Stimulated activated CD8-positive, alpha-beta memory T cell treated with anti-CD3 and anti-CD28 coated beads, Interleukin-7, amount 100 ng/mL, for 24 hours (primary cell): ENCODE measurements around the gene DNAJB7.
"Not testable (repeated sequence)": the region's sequence is repeated elsewhere in the genome, so short reads cannot be mapped to it uniquely, and the experiment has no call there.

Source experiments
- DNase-seq: peaks from one replicate; pipeline ENCODE4 v3.0.0-alpha.2; 2020; ENCODE audit warnings: low read depth

The DNAJB7 gene

DNA sequence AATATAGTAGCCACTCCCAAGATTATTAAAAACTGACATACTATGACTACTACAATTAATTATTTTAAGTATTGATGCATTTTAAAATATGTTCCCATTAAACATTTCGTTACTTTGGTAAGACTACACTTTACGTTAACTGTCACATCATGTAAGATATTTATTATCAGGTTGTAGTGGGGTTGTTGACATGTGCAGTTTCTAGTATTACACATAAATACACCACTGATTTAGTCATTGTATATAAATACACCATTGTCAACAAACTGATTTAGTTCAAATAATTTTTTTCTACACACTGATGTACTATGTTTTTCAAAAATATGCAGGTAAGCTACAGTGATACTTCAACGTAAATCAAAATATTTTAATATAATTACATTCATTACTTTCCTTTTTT lies 17.0 kb downstream of the DNAJB7 start:
- no peak for DNase-seq

DNA sequence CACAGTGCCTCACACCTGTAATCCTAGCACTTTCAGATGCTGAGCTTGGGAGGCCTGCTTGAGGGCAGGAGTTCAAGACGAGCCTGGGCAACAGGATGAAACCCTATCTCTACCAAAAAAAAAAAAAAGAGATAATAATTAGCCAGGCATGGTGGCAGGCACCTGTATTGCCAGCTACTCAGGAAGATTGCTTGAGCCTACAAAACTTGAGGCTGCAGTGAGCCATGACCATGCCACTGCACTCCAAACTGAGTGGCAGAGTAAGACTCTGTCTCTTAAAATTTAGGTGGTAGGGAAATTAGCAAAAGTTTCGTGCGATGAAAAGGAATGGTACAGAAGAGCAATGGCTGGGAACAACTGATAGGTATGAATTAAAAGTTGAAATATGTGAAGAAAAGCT lies 23.4 kb downstream of the DNAJB7 start:
- DNase-seq: no peak

DNA sequence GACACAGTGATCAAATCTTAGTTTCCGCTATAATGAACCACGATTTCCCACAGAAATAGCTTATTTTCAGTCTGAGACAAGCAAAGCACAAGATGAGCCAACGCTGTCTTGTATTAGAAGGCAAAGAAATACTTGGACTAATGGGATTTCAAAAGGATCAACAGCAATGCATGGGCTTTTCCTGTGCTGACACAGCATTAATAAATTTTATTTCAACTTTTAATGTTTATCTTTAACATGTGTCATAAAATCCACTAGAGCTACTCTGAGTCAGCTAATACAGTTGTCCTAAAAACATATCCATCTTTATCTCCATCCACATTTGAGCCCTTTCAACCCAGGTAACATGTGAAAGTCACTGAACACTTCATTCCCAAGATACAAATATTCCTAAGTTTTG lies 27.3 kb downstream of the DNAJB7 start:
- no peak for DNase-seq

DNA sequence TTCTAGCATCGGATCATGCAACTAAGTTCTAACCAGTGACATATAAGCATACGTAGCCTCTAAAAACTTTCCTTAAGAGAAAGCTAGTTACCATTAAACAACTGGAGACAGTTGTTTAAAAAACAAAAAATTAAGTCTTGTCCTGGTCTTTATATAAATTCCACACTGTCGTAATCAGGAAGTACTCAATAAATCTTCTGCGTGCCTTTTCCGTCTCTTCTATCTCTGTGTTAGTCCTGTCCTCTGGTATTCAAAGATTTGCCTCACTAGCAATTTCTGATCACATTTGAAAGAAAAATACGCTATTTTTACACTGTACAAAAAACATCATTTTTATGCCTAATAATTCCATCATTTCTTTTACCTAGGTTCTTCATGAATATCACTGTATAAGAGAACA lies 32.8 kb downstream of the DNAJB7 start:
- no peak for DNase-seq

DNA sequence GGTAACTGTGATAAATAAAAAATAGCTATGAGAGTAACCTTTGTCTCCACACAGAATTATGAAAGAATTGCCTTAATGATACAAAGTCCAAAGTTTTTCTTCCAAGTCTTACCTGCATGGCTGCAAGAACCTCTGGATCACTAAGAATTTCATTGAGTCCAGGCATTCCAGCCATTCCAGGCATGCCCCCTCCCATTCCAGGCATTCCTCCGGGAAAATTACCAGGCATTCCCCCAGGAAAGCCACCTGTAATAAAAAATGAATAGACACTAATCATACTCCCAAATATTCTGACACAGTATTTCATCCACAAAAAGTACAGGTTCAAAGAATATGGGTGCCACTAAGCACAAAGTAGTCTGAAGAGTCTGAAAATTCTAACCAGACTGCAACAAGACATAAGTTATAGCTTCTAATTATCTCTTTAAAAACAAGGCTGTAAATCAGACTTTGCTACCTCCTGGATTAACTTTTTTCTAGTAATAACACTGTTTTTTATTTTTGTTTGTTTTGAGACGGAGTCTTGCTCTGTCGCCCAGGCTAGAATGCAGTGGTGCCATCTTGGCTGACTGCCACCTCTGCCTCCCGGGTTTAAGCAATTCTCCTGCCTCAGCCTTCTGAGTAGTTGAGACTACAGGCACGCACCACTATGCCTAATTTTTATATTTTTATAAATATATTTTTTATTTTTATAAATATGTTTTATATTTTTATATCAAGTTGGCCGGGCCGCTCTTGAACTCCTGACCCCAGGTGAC lies 34.8 kb downstream of the DNAJB7 start:
- no peak for DNase-seq

DNA sequence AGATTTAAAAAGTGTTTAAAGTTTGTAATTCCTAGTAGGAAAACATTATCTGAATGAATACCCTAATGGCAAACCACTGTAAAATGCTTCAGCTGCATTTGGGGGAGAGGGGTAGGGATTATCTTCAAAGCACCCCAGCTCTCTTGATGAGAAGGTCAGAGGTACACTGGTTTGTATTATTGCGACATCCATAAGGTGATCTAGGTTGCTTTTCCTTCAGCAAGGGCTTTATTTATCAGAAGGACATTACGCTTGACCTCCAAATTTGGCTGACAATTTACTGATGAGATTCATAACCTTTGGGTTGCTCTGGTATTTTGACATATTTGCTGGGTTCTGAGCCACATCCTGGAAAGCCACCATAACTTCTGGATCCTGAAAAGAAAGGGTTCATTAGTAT lies 35.6 kb downstream of the DNAJB7 start:
- not testable (repeated sequence) for DNase-seq

DNA sequence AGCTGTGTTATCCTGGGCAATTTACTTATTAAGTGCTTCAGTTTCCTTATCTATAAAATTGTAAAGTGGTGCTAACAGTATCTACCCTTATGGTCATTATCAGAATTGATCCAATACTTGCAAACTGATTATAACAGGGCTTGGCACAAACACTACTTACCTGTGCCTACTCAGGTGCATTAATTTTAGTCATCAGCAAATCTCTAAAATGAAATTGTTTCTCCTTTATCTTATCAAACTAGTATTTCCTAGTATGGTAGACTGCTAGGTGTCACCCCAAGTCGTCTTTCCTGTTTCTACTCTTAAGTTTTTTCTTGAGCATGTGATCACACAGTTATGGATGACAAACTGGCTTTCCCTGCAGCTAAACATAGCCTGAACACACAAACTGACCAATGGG lies 38.5 kb downstream of the DNAJB7 start:
- DNase-seq: no peak

DNA sequence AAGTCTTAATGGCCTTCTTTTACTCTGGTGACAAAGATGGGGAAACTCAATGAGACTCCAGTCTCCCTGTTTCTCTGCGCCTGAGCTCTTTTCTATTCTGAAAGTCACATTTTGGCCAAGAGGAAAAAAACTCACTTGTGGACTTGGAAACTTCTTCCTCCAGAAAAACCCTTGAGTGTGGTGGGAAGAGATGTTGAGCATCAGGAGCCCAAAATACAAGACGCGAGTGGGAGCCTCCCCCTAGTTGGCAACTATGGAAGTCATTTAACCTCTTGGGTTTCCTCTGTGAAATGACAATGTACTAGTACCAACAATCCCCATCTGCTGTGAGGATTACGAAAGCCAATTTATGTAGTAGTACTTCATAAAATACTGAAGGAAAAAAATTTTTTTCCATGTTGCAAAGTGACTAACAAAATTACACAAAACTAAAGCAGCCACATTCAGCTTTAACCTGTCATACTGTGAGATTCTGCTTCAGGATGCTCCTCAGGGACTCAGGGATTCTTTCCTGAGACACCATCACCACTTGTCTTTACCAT lies 42.2 kb downstream of the DNAJB7 start:
- no peak for DNase-seq

DNA sequence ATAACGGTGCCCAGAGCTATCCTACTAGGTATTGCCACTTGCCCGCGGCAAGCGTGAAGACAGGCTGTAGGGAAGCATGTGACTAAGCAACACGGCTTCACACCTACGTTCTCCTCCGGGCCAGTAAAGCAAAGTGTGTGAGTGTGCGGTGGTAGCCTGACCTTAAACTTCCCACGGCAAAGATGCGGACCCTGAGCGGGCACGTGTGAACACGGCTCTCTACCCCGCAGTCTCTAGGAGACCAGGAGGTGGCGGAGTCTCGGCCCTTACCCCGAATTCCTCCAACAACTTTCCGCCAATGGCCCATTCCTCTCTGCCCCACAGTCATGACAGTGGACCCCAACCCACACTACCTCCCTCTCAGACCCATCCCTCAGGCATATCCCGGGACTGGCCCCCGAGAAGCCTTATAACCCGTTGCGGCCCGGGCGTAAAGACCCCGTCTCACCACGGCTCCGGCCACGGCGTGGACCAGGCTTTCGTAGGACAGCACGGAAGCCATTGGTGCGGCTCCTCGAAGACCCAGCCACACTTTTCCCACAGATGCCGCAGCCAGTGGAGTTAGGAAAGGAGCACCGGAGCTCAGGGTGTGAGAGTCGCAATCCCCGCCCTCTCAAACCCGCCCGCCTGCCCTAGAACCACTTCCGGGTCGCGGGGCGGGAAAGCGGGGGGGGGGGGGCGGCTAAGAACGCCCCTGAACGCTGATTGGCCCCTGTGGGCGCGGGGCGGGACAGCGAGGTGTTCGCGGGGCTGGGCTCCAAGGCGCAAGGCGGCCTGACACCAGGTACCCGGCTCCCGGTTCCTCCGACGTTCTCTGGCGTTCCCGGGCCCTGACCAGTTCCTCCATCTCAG lies 42.9 kb downstream of the DNAJB7 start, which contains the start of gene SLC25A17:
TSS of gene SLC25A17 (minus strand) at position 600 of the 852 bp plus-strand sequence. CDS start at position 502, 98 bp downstream.
- peak; percentile 77 for DNase-seq

DNA sequence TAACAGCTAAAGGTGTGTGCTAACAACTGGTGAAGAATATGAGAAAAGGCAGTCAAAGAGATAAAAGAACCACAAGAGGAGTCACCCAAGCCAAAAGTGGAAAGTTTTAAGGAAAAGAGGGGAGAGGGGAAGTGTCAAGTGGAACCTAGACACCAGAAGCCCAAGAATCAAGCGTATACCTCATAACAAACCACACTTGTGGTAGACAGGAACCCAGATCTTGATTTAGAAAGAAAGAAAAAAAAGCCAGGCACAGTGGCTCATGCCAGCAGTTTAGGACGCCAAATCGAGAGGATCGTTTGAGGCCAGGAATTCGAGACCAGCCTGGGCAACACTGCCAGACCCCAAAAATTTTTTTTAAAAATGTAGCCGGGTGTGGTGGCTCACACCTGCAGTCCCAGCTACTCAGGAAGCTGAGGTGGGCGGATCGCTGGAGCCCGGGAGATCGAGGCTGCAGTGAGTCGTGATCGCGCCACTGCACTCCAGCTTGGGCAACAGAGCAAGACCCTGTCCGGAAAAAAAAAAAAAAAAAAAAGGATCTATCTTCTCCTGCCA lies 43.6 kb downstream of the DNAJB7 start:
- no peak for DNase-seq

DNA sequence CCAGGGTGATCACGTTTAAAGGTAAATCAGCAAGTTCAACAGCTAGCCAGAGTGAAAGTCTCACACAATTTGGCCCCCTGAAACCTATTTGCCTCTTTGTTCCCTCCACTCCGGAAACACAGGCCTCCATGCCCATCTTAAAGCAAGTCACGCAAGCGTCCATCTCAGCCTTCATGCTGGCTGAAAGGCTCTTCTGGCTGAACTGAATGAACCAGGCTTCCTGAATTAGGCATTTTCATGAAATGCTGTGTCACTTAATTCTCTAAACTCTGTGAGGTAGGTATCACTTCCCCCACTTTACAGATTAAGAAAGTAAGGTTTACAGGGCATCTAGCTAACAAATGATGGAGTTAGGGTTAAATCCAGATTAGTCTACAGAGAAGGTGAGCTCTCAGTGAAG lies 44.2 kb downstream of the DNAJB7 start:
- DNase-seq: no peak

DNA sequence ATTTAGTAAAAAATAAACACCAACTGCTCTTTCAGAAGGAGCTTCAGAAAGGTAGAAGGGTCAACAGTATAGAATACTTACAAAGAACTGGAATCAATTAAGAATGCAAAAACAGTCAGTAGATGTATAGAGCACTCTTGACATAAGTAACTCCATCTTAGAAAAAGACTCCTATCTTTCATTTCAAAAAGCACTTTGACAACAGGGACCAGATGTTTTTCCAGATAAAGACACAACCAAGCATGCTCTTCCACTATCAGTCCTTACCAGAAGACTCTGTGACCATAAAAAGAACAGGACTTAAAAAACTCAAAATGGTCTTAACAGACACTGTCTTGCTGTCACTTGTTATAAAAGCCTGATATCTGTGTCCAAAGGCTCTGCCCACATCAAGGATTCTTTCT lies 48.0 kb downstream of the DNAJB7 start:
- no peak for DNase-seq
